LNCAP (cell line): ENCODE results near the gene TMPRSS7.

ENCODE experiments used
- TF ChIP-seq, protein P1 (sequence below): fragments of 450-650 bp; IDR thresholded peaks from 2 replicates; pipeline ENCODE4 v1.5.1; 2017; ENCODE audit warnings: mild to moderate bottlenecking

TMPRSS7 gene

DNA sequence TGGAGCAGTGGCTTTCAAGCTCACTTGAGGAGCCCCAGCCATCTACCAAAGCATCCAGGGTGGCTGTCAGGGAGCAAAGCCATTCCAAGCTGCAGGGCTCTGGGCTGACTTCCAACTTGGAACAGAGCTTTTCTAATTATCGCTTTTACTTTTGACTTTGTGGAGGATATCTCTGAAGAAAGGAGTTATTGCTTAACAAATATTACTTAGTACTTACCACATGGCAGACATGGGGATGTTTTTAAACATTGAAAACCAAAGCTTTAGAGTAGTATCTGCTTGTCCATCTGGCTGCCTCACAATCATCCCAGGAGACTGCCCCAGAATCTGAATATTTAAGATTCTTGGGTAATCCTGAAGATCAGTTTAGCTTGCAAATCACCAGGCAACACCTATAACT, 26.9 kb upstream of the TMPRSS7 start:
- TF ChIP-seq, protein P1, sequence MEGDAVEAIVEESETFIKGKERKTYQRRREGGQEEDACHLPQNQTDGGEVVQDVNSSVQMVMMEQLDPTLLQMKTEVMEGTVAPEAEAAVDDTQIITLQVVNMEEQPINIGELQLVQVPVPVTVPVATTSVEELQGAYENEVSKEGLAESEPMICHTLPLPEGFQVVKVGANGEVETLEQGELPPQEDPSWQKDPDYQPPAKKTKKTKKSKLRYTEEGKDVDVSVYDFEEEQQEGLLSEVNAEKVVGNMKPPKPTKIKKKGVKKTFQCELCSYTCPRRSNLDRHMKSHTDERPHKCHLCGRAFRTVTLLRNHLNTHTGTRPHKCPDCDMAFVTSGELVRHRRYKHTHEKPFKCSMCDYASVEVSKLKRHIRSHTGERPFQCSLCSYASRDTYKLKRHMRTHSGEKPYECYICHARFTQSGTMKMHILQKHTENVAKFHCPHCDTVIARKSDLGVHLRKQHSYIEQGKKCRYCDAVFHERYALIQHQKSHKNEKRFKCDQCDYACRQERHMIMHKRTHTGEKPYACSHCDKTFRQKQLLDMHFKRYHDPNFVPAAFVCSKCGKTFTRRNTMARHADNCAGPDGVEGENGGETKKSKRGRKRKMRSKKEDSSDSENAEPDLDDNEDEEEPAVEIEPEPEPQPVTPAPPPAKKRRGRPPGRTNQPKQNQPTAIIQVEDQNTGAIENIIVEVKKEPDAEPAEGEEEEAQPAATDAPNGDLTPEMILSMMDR: no peak

DNA sequence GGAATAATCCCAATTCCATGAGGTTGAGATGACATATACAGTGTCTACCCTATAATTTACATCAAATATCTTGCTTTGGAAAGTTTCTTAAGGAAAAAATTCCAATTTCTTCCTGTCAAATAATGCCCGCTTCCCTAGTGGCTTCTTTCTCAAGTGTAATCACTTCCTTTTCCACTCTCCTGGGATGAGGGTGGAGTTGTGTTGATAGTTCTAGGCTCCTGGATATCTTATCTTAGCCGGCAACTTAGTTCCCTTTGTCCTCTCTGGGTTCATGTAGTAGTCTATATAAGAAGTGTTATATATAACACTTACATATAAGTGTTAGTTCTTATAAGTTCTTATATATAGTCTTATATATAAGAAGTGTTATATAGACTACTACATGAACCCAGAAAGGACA, 24.9 kb upstream of the TMPRSS7 start:
- TF ChIP-seq, protein P1: no peak

DNA sequence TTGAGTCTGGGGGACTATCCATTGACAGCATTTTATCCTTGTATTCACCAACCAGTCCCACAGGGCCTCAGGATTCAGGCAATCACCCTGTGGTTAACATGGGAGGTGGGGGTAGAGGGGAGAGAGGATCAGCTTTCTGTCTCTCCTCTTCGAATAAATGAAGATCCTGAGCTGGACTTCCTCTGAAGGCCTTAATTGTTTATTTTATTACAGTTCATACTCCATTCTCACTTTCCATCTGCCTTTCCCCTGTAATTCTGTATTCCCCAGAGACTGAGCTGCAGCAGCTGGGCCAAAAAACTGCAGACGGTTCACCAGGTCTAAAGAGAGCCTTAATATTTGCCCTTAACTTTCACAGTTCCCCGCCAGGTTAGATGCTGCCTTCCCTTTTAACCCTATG, 23.9 kb upstream of the TMPRSS7 start:
- TF ChIP-seq, protein P1: no peak

DNA sequence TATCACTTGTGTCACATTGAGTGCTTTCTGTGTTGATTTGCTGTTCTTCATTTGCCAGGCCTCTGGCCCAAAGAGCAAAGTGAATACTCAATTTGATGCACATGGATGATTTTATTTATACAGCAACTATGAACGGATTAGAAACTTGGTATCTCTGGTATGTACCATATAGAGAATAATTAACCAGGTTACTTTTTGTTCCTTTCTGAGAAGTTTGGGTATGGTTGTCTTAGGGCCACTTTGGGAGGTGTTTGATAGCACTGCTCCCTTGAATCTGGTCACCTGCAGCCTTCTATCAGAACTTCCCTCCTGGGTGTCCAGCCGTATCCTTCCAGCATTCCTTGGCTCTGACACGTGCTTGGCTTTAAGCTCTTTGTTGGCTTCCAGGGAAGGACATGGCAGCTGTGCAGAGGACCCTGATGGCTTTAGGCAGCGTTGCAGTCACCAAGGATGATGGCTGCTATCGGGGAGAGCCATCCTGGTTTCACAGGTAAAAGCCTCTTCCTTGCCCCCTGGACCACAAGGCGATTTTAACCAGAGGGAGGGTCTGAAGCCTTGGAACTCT, 23.1 kb upstream of the TMPRSS7 start:
- TF ChIP-seq, protein P1: no peak

DNA sequence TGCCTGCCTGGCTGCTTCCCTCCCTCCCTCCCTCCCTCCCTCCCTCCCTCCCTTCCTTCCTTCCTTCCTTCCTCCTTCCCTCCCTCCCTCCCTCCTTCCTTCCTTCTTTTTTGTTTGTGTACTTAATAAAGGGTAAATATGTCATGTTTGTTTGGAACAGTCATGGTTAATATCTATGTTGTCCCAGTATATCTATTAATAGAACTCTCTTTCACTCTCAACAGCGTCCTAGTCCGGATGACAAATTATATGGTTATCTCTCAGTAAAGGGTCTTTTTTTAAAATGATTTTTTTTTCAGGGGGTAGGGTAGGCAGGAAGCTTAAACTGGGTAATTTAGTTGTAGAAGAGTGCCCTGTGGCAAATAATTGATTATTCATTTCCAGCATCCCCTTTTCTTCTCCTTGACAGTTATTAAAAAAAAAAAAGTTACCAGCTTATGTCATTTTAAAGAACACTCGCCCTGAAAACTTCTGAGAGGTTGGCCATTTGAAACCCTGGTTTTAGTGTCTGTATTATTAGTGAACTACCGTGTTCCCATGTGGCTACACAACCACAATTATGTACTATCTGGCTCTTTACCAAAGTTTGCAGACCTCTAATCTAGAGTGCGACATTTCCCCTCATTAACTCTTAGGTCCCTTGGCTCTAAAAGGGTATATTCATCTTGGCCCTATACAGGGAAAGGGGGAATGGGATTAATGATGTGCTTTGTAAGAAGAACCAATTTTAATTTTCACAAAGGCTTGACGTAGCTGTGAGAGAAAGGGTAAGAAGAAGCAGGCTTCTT, 22.1 kb upstream of the TMPRSS7 start:
- TF ChIP-seq, protein P1: no peak

DNA sequence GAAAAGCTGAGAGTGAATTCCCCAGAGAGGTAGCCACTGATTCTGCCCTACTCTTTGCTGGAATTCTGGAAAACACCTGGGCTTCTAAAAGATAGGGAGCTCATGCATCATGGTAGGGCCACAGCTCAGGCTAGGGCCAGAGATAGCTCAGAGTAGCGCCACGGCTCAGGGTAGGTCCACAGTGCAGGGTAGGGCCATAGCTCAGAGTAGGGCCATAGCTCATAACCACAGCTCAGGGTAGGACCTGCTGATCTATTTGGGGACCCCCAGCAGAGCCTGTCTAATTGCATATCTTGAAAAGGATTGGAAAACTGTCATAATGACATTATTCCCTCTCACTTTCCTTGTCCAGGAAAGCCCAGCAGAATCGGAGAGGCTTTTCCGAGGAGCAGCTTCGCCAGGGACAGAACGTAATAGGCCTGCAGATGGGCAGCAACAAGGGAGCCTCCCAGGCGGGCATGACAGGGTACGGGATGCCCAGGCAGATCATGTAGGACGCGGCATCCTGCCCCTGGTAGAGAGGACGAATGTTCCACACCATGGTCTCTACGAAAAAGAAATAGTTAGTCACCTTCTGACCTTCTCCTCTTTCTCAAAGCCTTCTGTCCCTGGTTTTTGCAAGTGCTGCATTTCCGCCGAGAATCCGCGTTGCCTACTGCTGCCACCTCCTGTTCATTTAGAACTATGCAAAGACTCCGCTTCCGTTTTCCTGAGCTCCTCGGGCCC, 21.3 kb upstream of the TMPRSS7 start:
- TF ChIP-seq, protein P1: peak; percentile 52

DNA sequence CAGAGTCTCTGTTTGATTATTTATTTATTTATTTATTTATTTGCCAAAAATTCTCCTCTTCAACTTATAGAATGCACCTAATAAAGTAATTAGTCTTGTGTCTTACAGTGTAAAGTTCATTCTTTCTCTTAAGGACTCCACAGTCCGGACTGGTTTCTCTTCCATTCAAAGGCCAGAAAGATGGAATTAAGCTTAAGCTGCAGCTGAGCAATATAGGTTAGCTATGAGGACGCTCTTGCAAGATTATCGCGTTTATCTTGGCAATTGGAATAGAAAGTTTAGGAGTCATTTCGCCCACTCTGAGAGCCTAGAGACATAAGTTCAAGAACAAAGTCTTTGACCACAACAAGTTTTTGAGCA, 20.8 kb upstream of the TMPRSS7 start:
- TF ChIP-seq, protein P1: no peak
